Cardiac septum (tissue), 1 donor: ENCODE measurements around the gene GRHPR. TPM values are rescaled to one million over a fixed set of nuclear protein-coding genes. Genes with fewer than 3 reads are reported as not detected.
"Not testable (repeated sequence)": the region's sequence is repeated elsewhere in the genome, so short reads cannot be mapped to it uniquely, and the experiment has no call there.

Experiments
- DNase-seq: peaks from one replicate; pipeline ENCODE4 v3.0.0-alpha.2; 2020; ENCODE audit warnings: low spot score
- intact Hi-C: fragments of 100-400 bp; cut with DNase I; formaldehyde crosslinking; loops from one replicate; pipeline ENCODE4 v1.14.0; 2022
- total RNA-seq: library from RNA; stranded (reverse); fragmentation: NEBNext Ultra II Directional; extraction: Animal tissue kit (Norgen Biotek cat#: 25700); gene quantifications from one replicate; pipeline ENCODE4 v1.2.1, GENCODE V29; 2021
- donor health status: DM: no; HTN: no; CAD: no.

Gene GRHPR
- total RNA-seq, 1 donor from 2014 or later = 102 TPM

GRCh38 chr9:37466037-37466709 lies 43.7 kb downstream of the GRHPR start:
- DNase-seq = peak; percentile 77
- intact Hi-C loops = loop anchor here (2.0 to 5.0 kb wide), 2 partner anchors 21 to 44 kb away; partner anchors contain the start of gene GRHPR

GRCh38 chr9:37467530-37467929 lies 45.0 kb downstream of the GRHPR start:
- intact Hi-C loops = loop anchor here (2.0 to 5.0 kb wide), 2 partner anchors 19 to 45 kb away; partner anchors contain the start of gene GRHPR
- not testable (repeated sequence) for DNase-seq

- intact Hi-C loops = loop anchor here (5.0 kb wide), 1 partner anchor 46 kb away; the partner anchor contains the start of gene GRHPR
- no peak for DNase-seq
Measured at GRCh38 chr9:37468620-37469019, 46.1 kb downstream of the GRHPR start.

GRCh38 chr9:37471942-37472684 lies 49.6 kb downstream of the GRHPR start:
- intact Hi-C loops = no loop called here

GRCh38 chr9:37473982-37474381 lies 51.5 kb downstream of the GRHPR start:
- DNase-seq, intact Hi-C loops: not testable (repeated sequence)

More at GRCh38 chr9:37471942-37472684, 49.6 kb downstream of the GRHPR start:
- no peak for DNase-seq

- intact Hi-C loops = no loop called here
- DNase-seq = no peak
Measured at GRCh38 chr9:37474438-37474837, 51.9 kb downstream of the GRHPR start.

- intact Hi-C loops = no loop called here
- no peak for DNase-seq
Measured at GRCh38 chr9:37476930-37477329, 54.4 kb downstream of the GRHPR start.

- DNase-seq, intact Hi-C loops: not testable (repeated sequence)
Measured at GRCh38 chr9:37477443-37477842, 54.9 kb downstream of the GRHPR start.

- DNase-seq, intact Hi-C loops: not testable (repeated sequence)
Measured at GRCh38 chr9:37477987-37478619, 55.6 kb downstream of the GRHPR start.

GRCh38 chr9:37480759-37481158 lies 58.3 kb downstream of the GRHPR start:
- intact Hi-C loops = loop anchor here (10.0 kb wide), 2 partner anchors 304 to 424 kb away; partner anchors contain the start of genes EXOSC3 and SLC25A51
- no peak for DNase-seq

GRCh38 chr9:37485389-37486255 lies 63.1 kb downstream of the GRHPR start, which contains the start of gene POLR1E:
TSS of gene POLR1E (plus strand) at chr9:37485948. CDS start at chr9:37486048, 100 bp downstream.
- intact Hi-C loops = loop anchor here (2.0 to 10.0 kb wide), 6 partner anchors 19 to 419 kb away; partner anchors contain the start of genes EXOSC3, FBXO10, SLC25A51 and TOMM5

GRCh38 chr9:37486256-37486615 lies 63.7 kb downstream of the GRHPR start:
- intact Hi-C loops = loop anchor here (2.0 to 10.0 kb wide), 6 partner anchors 19 to 419 kb away; partner anchors contain the start of genes EXOSC3, FBXO10, SLC25A51 and TOMM5
- DNase-seq = no peak

More at GRCh38 chr9:37485389-37486255, 63.1 kb downstream of the GRHPR start, which contains the start of gene POLR1E:
- peak; percentile 96 for DNase-seq

Other genes starting within 250 kb of the GRHPR start
- gene ZBTB5, start 42.8 kb downstream of the GRHPR start, total RNA-seq = 7.2 TPM
- gene POLR1E, start 63.3 kb downstream of the GRHPR start, total RNA-seq = 18.8 TPM
- gene FBXO10, start 153.7 kb downstream of the GRHPR start, total RNA-seq = 5.9 TPM
- gene TOMM5, start 169.9 kb downstream of the GRHPR start, total RNA-seq = 52.9 TPM
- 0.27 TPM for gene FRMPD1, start 228.3 kb downstream of the GRHPR start, total RNA-seq